Neural progenitor cell (in vitro differentiated cells): Measurements from ENCODE around the gene TMEM170A. TPM values are rescaled to one million over a fixed set of nuclear protein-coding genes. Genes with fewer than 3 reads are reported as not detected.
A peak's percentile ranks its signal among the peaks of the same experiment; 100 is the strongest.

Experiments used
- DNase-seq: peaks from one replicate; pipeline ENCODE4 v3.0.0-alpha.2; 2016; ENCODE audit warnings: low spot score
- H2AFZ ChIP-seq: fragments of 200-600 bp; sonication (generic); replicated peaks from 2 replicates; pipeline ENCODE4 v1.6.1; 2016; ENCODE audit warnings: antibody characterized with exemption
- H3F3A ChIP-seq: fragments of 200-600 bp; sonication (generic); 2 replicates; pipeline ENCODE4 v1.6.1; 2016; ENCODE audit warnings: antibody characterized with exemption, low read depth
- H3K27ac ChIP-seq: fragments of 200-600 bp; sonication (generic); 2 replicates; pipeline ENCODE4 v1.5.1; 2016; ENCODE audit warnings: mild to moderate bottlenecking
- H3K27me3 ChIP-seq: fragments of 200-600 bp; sonication (generic); 2 replicates; pipeline ENCODE4 v1.6.1; 2016; ENCODE audit warnings: mild to moderate bottlenecking, moderate library complexity
- H3K36me3 ChIP-seq: fragments of 200-600 bp; sonication (generic); 2 replicates; pipeline ENCODE4 v1.5.1; 2016
- H3K4me1 ChIP-seq: fragments of 200-600 bp; sonication (generic); 2 replicates; pipeline ENCODE4 v1.6.1; 2016; ENCODE audit warnings: mixed run types
- H3K4me2 ChIP-seq: fragments of 200-600 bp; sonication (generic); 2 replicates; pipeline ENCODE4 v1.6.1; 2016
- H3K4me3 ChIP-seq: fragments of 200-600 bp; sonication (generic); 2 replicates; pipeline ENCODE4 v1.5.1; 2016
- H3K79me2 ChIP-seq: fragments of 200-600 bp; sonication (generic); 2 replicates; pipeline ENCODE4 v1.6.1; 2016; ENCODE audit warnings: low read depth
- H3K9ac ChIP-seq: fragments of 200-600 bp; sonication (generic); 2 replicates; pipeline ENCODE4 v1.6.1; 2016
- H3K9me3 ChIP-seq: fragments of 200-600 bp; sonication (generic); 2 replicates; pipeline ENCODE4 v1.5.1; 2016; ENCODE audit warnings: low read depth
- H4K20me1 ChIP-seq: fragments of 200-600 bp; sonication (generic); 2 replicates; pipeline ENCODE4 v1.6.1; 2016; ENCODE audit warnings: low read depth
- H3K27ac Mint-ChIP-seq: 3 replicates; pipeline ENCODE4 v1.8.0; 2021; ENCODE audit warnings: mixed read lengths
- H3K27me3 Mint-ChIP-seq: 2 replicates; pipeline ENCODE4 v1.8.0; 2022; ENCODE audit warnings: low read depth, mild to moderate bottlenecking, inconsistent platforms, moderate library complexity, mixed read lengths; ENCODE audit not compliant: insufficient read depth
- H3K36me3 Mint-ChIP-seq: 3 replicates; pipeline ENCODE4 v1.8.0; 2021; ENCODE audit warnings: mixed read lengths
- H3K4me1 Mint-ChIP-seq: 3 replicates; pipeline ENCODE4 v1.8.0; 2021; ENCODE audit warnings: mixed read lengths
- H3K4me3 Mint-ChIP-seq: 3 replicates; pipeline ENCODE4 v1.8.0; 2021; ENCODE audit warnings: mild to moderate bottlenecking, moderate library complexity, mixed read lengths
- H3K9me3 Mint-ChIP-seq: 3 replicates; pipeline ENCODE4 v1.8.0; 2020; ENCODE audit warnings: mixed read lengths
- CTCF ChIP-seq: fragments of 200-600 bp; sonication (generic); IDR thresholded peaks from 2 replicates; pipeline ENCODE4 v1.5.1; 2017; ENCODE audit warnings: antibody characterized with exemption, mild to moderate bottlenecking
- EZH2 ChIP-seq: fragments of 200-600 bp; sonication (generic); IDR thresholded peaks from 2 replicates; pipeline ENCODE4 v1.6.1; 2017; ENCODE audit warnings: antibody characterized with exemption, mild to moderate bottlenecking, moderate library complexity
- EZH2phosphoT487 ChIP-seq: fragments of 200-600 bp; sonication (generic); IDR thresholded peaks from 2 replicates; pipeline ENCODE4 v1.6.1; 2017; ENCODE audit warnings: antibody characterized with exemption
- total RNA-seq: library from RNA; depleted of rRNA; stranded (reverse); fragments of >200 nt; gene quantifications from 2 replicates; pipeline ENCODE4 v1.2.3, GENCODE V29; 2015; ENCODE audit warnings: low replicate concordance

Gene TMEM170A
- total RNA-seq, 1 donor from 2014 or later: 77.0 TPM

- Histone ChIP-seq H2AFZ (no peak overlapping the region), H4K20me1 (no peaks in the 10 kb centered on the region), H3K9ac (no peak overlapping the region), H3K79me2 (no peaks in the 10 kb centered on the region), H3K4me2 (no peak overlapping the region), H3K4me3 (no peak overlapping the region), H3K4me1 (no peaks in the 10 kb centered on the region), H3K27me3 (no peaks in the 10 kb centered on the region), H3K36me3 (no peaks in the 10 kb centered on the region), H3F3A (no peaks in the 10 kb centered on the region), H3K27ac (no peak overlapping the region), H3K9me3 (no peaks in the 10 kb centered on the region)
- H3K27ac Mint-ChIP-seq: no peak overlapping the region
- no peaks in the 10 kb centered on the region for H3K4me1 Mint-ChIP-seq
- TF ChIP-seq EZH2phosphoT487: no peak
- no peaks in the 10 kb centered on the region for H3K27me3 Mint-ChIP-seq
- H3K4me3 Mint-ChIP-seq: no peak overlapping the region
- DNase-seq: no peak
- H3K9me3 Mint-ChIP-seq: no peaks in the 10 kb centered on the region
- no peaks in the 10 kb centered on the region for H3K36me3 Mint-ChIP-seq
Measured at GRCh38 chr16:75485230-75486013, 20.9 kb upstream of the TMEM170A start.

- no peak overlapping the region for H3K27ac ChIP-seq
- Mint-ChIP-seq H3K4me1 (no peaks in the 10 kb centered on the region), H3K36me3 (no peaks in the 10 kb centered on the region), H3K4me3 (no peak overlapping the region), H3K27ac (no peak overlapping the region), H3K9me3 (no peaks in the 10 kb centered on the region), H3K27me3 (no peaks in the 10 kb centered on the region)
- H3K9me3 ChIP-seq: no peaks in the 10 kb centered on the region
- H3K4me3 ChIP-seq: no peak overlapping the region
- H3K9ac ChIP-seq: no peak overlapping the region
- H4K20me1 ChIP-seq: no peaks in the 10 kb centered on the region
- no peaks in the 10 kb centered on the region for H3K79me2 ChIP-seq
- TF ChIP-seq EZH2phosphoT487 (no peak), EZH2 (no peak), CTCF (no peak)
- H3F3A ChIP-seq: no peaks in the 10 kb centered on the region
- H3K27me3 ChIP-seq: no peaks in the 10 kb centered on the region
- DNase-seq: no peak
- H2AFZ ChIP-seq: no peak overlapping the region
- no peaks in the 10 kb centered on the region for H3K36me3 ChIP-seq
- H3K4me2 ChIP-seq: no peak overlapping the region
- H3K4me1 ChIP-seq: no peaks in the 10 kb centered on the region
Measured at GRCh38 chr16:75483222-75483621, 18.7 kb upstream of the TMEM170A start.

- no peaks in the 10 kb centered on the region for H3K79me2 ChIP-seq
- H3K27me3 Mint-ChIP-seq: no peaks in the 10 kb centered on the region
- no peaks in the 10 kb centered on the region for H3K36me3 ChIP-seq
- no peaks in the 10 kb centered on the region for H3F3A ChIP-seq
- no peak overlapping the region for H3K27ac Mint-ChIP-seq
- H3K9ac ChIP-seq: no peak overlapping the region
- H3K4me2 ChIP-seq: no peak overlapping the region
- H3K27me3 ChIP-seq: no peaks in the 10 kb centered on the region
- no peaks in the 10 kb centered on the region for H3K36me3 Mint-ChIP-seq
- TF ChIP-seq EZH2phosphoT487 (no peak), CTCF (no peak), EZH2 (no peak)
- no peak overlapping the region for H3K4me3 ChIP-seq
- no peak overlapping the region for H3K4me3 Mint-ChIP-seq
- H3K27ac ChIP-seq: no peak overlapping the region
- DNase-seq: no peak
- H3K4me1 ChIP-seq: no peaks in the 10 kb centered on the region
- H4K20me1 ChIP-seq: no peaks in the 10 kb centered on the region
- H3K4me1 Mint-ChIP-seq: peaks cover 2% of the 10 kb centered on the region
- H3K9me3 ChIP-seq: no peaks in the 10 kb centered on the region
- H3K9me3 Mint-ChIP-seq: no peaks in the 10 kb centered on the region
- no peak overlapping the region for H2AFZ ChIP-seq
Measured at GRCh38 chr16:75482434-75483205, 18.1 kb upstream of the TMEM170A start.

GRCh38 chr16:75481475-75481874 lies 17.0 kb upstream of the TMEM170A start:
- Histone ChIP-seq H3K9me3 (no peaks in the 10 kb centered on the region), H3K79me2 (no peaks in the 10 kb centered on the region), H4K20me1 (no peaks in the 10 kb centered on the region), H3K36me3 (no peaks in the 10 kb centered on the region), H3K27me3 (no peaks in the 10 kb centered on the region), H3K4me2 (no peak overlapping the region), H3K9ac (no peak overlapping the region), H3F3A (no peaks in the 10 kb centered on the region), H3K4me1 (no peaks in the 10 kb centered on the region), H3K27ac (no peak overlapping the region), H3K4me3 (no peak overlapping the region), H2AFZ (no peak overlapping the region)
- TF ChIP-seq CTCF (no peak), EZH2 (no peak), EZH2phosphoT487 (no peak)
- Mint-ChIP-seq H3K27ac (peak overlapping the region; percentile 87), H3K36me3 (no peaks in the 10 kb centered on the region), H3K27me3 (no peaks in the 10 kb centered on the region), H3K4me1 (peaks cover 2% of the 10 kb centered on the region), H3K4me3 (no peak overlapping the region), H3K9me3 (no peaks in the 10 kb centered on the region)
- no peak for DNase-seq
